AG04449 (cell line): ENCODE measurements around the gene OR2M4.

Experiments
- CTCF ChIA-PET: fragments of 350-600 bp; formaldehyde crosslinking; extraction: SDS; loops from one replicate; lab custom pipeline; 2021; ENCODE audit warnings: antibody characterized with exemption; lab: Yijun Ruan, JAX
- POLR2A ChIA-PET: fragments of 400-600, 350-600 bp; formaldehyde crosslinking; extraction: SDS; loops from one replicate; lab custom pipeline; 2020; ENCODE audit warnings: antibody characterized with exemption, inconsistent platforms; lab: Yijun Ruan, JAX
- DNase-seq: peaks from one replicate; pipeline ENCODE4 v3.0.0-alpha.2; 2010; ENCODE audit warnings: low read depth, low spot score
- H3K4me3 ChIP-seq: 2 replicates; pipeline ENCODE4 v1.5.1; 2011; ENCODE audit warnings: low read depth, mild to moderate bottlenecking, control low read depth, low read length
- CTCF ChIP-seq: IDR thresholded peaks from one replicate; pipeline ENCODE4 v1.5.1; 2011; ENCODE audit warnings: mild to moderate bottlenecking, moderate library complexity, low read length, control low read depth, inconsistent platforms; ENCODE audit not compliant: insufficient read depth; ENCODE audit errors: missing control alignments

OR2M4 gene

GRCh38 chr1:248277876-248278275 lies 46.7 kb downstream of the OR2M4 start, which contains the start of gene OR2T33:
Gene OR2T33 (minus strand): TSS chr1:248277976. CDS start chr1:248273814, 4,162 bp downstream.
- no peak within 1 kb of the TSS for H3K4me3 ChIP-seq
- CTCF ChIA-PET: no interaction called here
- POLR2A ChIA-PET: no interaction called here

GRCh38 chr1:248288391-248288790 lies 57.2 kb downstream of the OR2M4 start:
- ChIA-PET CTCF (no interaction called here), POLR2A (no interaction called here)
- DNase-seq: no peak
- no peak for TF ChIP-seq CTCF
- H3K4me3 ChIP-seq: no peak overlapping the region

More at GRCh38 chr1:248277876-248278275, 46.7 kb downstream of the OR2M4 start, which contains the start of gene OR2T33:
- TF ChIP-seq CTCF: no peak
- DNase-seq: no peak
